SKM-1 treated with dmso at 0.1 percent for 144 hours (cell line): ENCODE results near the gene LPP.

ENCODE experiments used
- DNase-seq: peaks from one replicate; lab custom pipeline; 2025; ENCODE audit not compliant: unreplicated experiment; lab: John Stamatoyannopoulos, UW

Gene LPP

GRCh38 chr3:188817103-188817934 lies 663.4 kb downstream of the LPP start:
- DNase-seq: no peak

- DNase-seq: peak; percentile 48
Observed at GRCh38 chr3:188817935-188818269, 663.9 kb downstream of the LPP start.

- DNase-seq: no peak
Observed at GRCh38 chr3:188818282-188818681, 664.3 kb downstream of the LPP start.

GRCh38 chr3:188819939-188820338 lies 666.0 kb downstream of the LPP start:
- DNase-seq: peak; percentile 51

- DNase-seq: peak; percentile 74
Observed at GRCh38 chr3:188822004-188822403, 668.0 kb downstream of the LPP start.

- no peak for DNase-seq
Observed at GRCh38 chr3:188822411-188822810, 668.5 kb downstream of the LPP start.

GRCh38 chr3:188824566-188824965 lies 670.6 kb downstream of the LPP start:
- no peak for DNase-seq

GRCh38 chr3:188825901-188826300 lies 671.9 kb downstream of the LPP start:
- no peak for DNase-seq

- DNase-seq: no peak
Observed at GRCh38 chr3:188826574-188826973, 672.6 kb downstream of the LPP start.

GRCh38 chr3:188827103-188827502 lies 673.1 kb downstream of the LPP start:
- no peak for DNase-seq

GRCh38 chr3:188827576-188827975 lies 673.6 kb downstream of the LPP start:
- DNase-seq: no peak

GRCh38 chr3:188829130-188829529 lies 675.2 kb downstream of the LPP start:
- DNase-seq: no peak

- no peak for DNase-seq
Observed at GRCh38 chr3:188829576-188829975, 675.6 kb downstream of the LPP start.

- DNase-seq: peak; percentile 42
Observed at GRCh38 chr3:188830893-188831292, 676.9 kb downstream of the LPP start.

GRCh38 chr3:188832146-188832545 lies 678.2 kb downstream of the LPP start:
- DNase-seq: no peak

GRCh38 chr3:188832961-188833721 lies 679.2 kb downstream of the LPP start:
- DNase-seq: no peak

GRCh38 chr3:188834349-188834748 lies 680.4 kb downstream of the LPP start:
- DNase-seq: no peak

GRCh38 chr3:188839187-188839695 lies 685.3 kb downstream of the LPP start:
- DNase-seq: no peak

- DNase-seq: no peak
Observed at GRCh38 chr3:188840290-188840689, 686.3 kb downstream of the LPP start.

- DNase-seq: no peak
Observed at GRCh38 chr3:188841906-188842305, 687.9 kb downstream of the LPP start.

GRCh38 chr3:188842639-188843038 lies 688.7 kb downstream of the LPP start:
- DNase-seq: peak; percentile 84

- DNase-seq: no peak
Observed at GRCh38 chr3:188844096-188844495, 690.1 kb downstream of the LPP start.
